Stomach (tissue), 9 donors: ENCODE results near the gene PLSCR3. TPM values are rescaled to one million over a fixed set of nuclear protein-coding genes. Genes with fewer than 3 reads are reported as not detected.

ENCODE experiments used
- DNase-seq, 2 donors: peaks; one replicate each; pipeline versions ENCODE4 v3.0.0 to v3.0.0-alpha.2; 2013 to 2019
- H3K27ac ChIP-seq, 5 donors: fragments of 200-600 bp in 4 of 5; sonication (generic) in 4 of 5; one replicate each; pipeline ENCODE4 v1.5.1; 2013 to 2019; ENCODE audit warnings: mild to moderate bottlenecking in 1 of 5, moderate library complexity in 1 of 5
- H3K27me3 ChIP-seq, 3 donors: fragments of 200-600 bp; sonication (generic); one replicate each; pipeline ENCODE4 v1.5.1; 2017 to 2019; ENCODE audit warnings: mixed run types in 1 of 3
- H3K36me3 ChIP-seq, 4 donors: fragments of 200-600 bp; sonication (generic); 1 replicate in 3 of 4; 2 replicates in 1 of 4; pipeline ENCODE4 v1.5.1; 2016 to 2019
- H3K4me1 ChIP-seq, 4 donors: fragments of 200-600 bp; sonication (generic); one replicate each; pipeline ENCODE4 v1.5.1; 2016 to 2019
- H3K4me3 ChIP-seq, 4 donors: fragments of 200-600 bp; sonication (generic) in 3 of 4; one replicate each; pipeline ENCODE4 v1.5.1; 2016 to 2019; ENCODE audit warnings: mild to moderate bottlenecking in 1 of 4
- H3K9me3 ChIP-seq, 4 donors: fragments of 200-600 bp; sonication (generic); one replicate each; pipeline ENCODE4 v1.5.1; 2016 to 2019
- EP300 ChIP-seq: sonication (generic); formaldehyde crosslinking; IDR thresholded peaks from one replicate; pipeline ENCODE4 v1.6.1; 2017; ENCODE audit warnings: antibody characterized with exemption
- POLR2A ChIP-seq, 4 donors: fragments of 450-650 bp; IDR thresholded peaks; one replicate each; pipeline ENCODE4 v1.6.1; 2016; ENCODE audit warnings: antibody characterized with exemption in 4 of 4, control low read depth in 2 of 4, mild to moderate bottlenecking in 1 of 4, moderate library complexity in 1 of 4
- POLR2AphosphoS5 ChIP-seq, 3 donors: sonication (generic); formaldehyde crosslinking; IDR thresholded peaks; one replicate each; pipeline ENCODE4 v1.6.1; 2016; ENCODE audit warnings: antibody characterized with exemption in 3 of 3
- WGBS, 5 donors: extraction: QIAGEN DNeasy Blood & Tissue Kit in 3 of 5; methylation state at CpG; one replicate each; pipeline versions ENCODE4 v1.1.5 to v1.1.7; 2013 to 2018; 5-methylcytosine and 5-hydroxymethylcytosine counted together
- intact Hi-C: fragments of 100-400 bp; cut with DNase I; formaldehyde crosslinking; loops from one replicate; pipeline ENCODE4 v1.15.1; 2023; ENCODE audit warnings: low total_unique reads
- polyA plus RNA-seq, 3 donors: library from polyadenylated mRNA; stranded (reverse); fragments of 200-250 nt; gene quantifications; one replicate each; pipeline ENCODE4 v1.2.3, GENCODE V29; 2013
- total RNA-seq, 5 donors: library from RNA; depleted of rRNA; stranded (reverse); fragments of >200 nt; gene quantifications; one replicate each; pipeline versions ENCODE4 v1.1.0 to v1.2.3, GENCODE V29; 2014 to 2016
- TF ChIP-seq, protein P1 (sequence below), 7 experiments: fragments of 450-650 bp in 4 of 7; fragments of 200-600 bp in 3 of 7; sonication (generic) in 3 of 7; IDR thresholded peaks; one replicate each; pipeline ENCODE4 v1.5.1; 2016 to 2019; ENCODE audit warnings: antibody characterized with exemption in 7 of 7, control low read depth in 2 of 7, mild to moderate bottlenecking in 1 of 7
- donor health status: healthy with polysubstance abuse.
- donor health status: Bipolar disorder and iron deficiency.
- donor health status: healthy.

The PLSCR3 gene
- total and polyA plus RNA-seq, 8 donors, result 7.9 to 101 (median 24.4) TPM; not detected in 1

DNA sequence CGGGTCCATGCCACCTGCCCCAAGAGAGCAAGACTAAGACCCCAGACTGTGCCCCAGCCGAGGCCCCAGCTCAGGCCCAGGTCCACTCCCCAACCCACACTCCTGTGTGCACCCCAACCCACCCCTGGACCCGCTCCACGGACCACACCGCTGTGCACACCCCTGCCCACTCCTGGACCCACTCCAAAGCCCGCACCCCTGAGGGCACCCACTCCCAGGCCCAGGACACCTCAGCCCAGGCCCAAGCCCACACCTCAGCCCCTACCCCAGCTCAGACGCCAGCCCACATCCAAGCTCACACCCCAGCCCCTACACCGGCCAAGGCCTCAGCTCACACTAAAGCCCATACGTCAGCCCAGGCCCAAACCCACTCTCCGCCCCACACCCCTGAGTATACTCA lies 35.4 kb upstream of the PLSCR3 start:
- TF ChIP-seq EP300, result no peak
- TF ChIP-seq, protein P1, sequence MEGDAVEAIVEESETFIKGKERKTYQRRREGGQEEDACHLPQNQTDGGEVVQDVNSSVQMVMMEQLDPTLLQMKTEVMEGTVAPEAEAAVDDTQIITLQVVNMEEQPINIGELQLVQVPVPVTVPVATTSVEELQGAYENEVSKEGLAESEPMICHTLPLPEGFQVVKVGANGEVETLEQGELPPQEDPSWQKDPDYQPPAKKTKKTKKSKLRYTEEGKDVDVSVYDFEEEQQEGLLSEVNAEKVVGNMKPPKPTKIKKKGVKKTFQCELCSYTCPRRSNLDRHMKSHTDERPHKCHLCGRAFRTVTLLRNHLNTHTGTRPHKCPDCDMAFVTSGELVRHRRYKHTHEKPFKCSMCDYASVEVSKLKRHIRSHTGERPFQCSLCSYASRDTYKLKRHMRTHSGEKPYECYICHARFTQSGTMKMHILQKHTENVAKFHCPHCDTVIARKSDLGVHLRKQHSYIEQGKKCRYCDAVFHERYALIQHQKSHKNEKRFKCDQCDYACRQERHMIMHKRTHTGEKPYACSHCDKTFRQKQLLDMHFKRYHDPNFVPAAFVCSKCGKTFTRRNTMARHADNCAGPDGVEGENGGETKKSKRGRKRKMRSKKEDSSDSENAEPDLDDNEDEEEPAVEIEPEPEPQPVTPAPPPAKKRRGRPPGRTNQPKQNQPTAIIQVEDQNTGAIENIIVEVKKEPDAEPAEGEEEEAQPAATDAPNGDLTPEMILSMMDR (IDR thresholded peaks at IDR 0.05), result no peak
- TF ChIP-seq POLR2A (IDR thresholded peaks at IDR 0.05), result no peak
- TF ChIP-seq POLR2AphosphoS5 (IDR thresholded peaks at IDR 0.05), result no peak
- Histone ChIP-seq H3K9me3 (no peaks in the 10 kb centered on the region), H3K36me3 (no peaks in the 10 kb centered on the region), H3K27me3 (peaks cover 0 to 14% (median 0%) of the 10 kb centered on the region in 3 donors), H3K4me1 (peaks cover 0 to 2% (median 2%) of the 10 kb centered on the region in 4 donors), H3K4me3 (no peak overlapping the region), H3K27ac (no peak overlapping the region)
- WGBS, 5 donors, result 84 to 92% (median 89%) methylated on average over 8 to 10 of the region's 10 CpGs
- no peak for DNase-seq
- intact Hi-C loops, result loop anchor here (10.0 kb wide), 1 partner anchor 65 kb away; no protein-coding TSS in a partner anchor

DNA sequence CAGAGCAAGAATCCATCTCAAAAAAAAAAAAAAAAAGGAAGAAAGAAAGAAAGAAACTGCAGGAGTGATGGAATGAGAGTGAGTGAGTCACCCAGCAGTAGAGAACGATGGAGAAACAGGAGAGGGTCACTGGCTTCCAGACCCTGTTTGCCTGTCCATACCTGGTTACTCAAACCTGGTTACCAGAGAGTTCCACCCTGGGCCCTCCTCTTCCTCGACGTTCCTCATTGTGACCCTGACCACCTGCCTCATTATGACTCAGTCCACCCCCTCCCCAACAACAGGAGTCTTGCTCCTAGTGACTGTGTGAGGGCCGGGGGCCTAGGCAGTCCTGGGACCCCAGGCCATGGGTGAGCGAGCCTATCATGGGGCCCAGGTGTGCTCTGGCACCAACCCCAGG lies 34.2 kb upstream of the PLSCR3 start, which contains the start of gene SPEM3:
Gene SPEM3, plus strand, starts transcription at position 301 of the 400 bp plus-strand sequence. Its CDS starts 46 bp downstream, at position 347.
- H3K36me3 ChIP-seq, result no peaks in the 10 kb centered on the region
- WGBS, 5 donors, result 58 to 60% (median 59%) methylated on average over 5 of the region's 5 CpGs
- no peak for DNase-seq
- intact Hi-C loops, result loop anchor here (10.0 kb wide), 1 partner anchor 64 kb away; no protein-coding TSS in a partner anchor
- TF ChIP-seq EP300 (no peak), POLR2AphosphoS5 (IDR thresholded peaks at IDR 0.05) (no peak), POLR2A (IDR thresholded peaks at IDR 0.05) (no peak)
- TF ChIP-seq, protein P1 (IDR thresholded peaks at IDR 0.05), result no peak
- H3K27me3 ChIP-seq, result peaks cover 0 to 3% (median 0%) of the 10 kb centered on the region in 3 donors
- H3K9me3 ChIP-seq, result no peaks in the 10 kb centered on the region
- no peaks in the 10 kb centered on the region for H3K4me1 ChIP-seq
- H3K4me3 ChIP-seq, result no peak within 1 kb of the TSS
- H3K27ac ChIP-seq, result no peak within 1 kb of the TSS

DNA sequence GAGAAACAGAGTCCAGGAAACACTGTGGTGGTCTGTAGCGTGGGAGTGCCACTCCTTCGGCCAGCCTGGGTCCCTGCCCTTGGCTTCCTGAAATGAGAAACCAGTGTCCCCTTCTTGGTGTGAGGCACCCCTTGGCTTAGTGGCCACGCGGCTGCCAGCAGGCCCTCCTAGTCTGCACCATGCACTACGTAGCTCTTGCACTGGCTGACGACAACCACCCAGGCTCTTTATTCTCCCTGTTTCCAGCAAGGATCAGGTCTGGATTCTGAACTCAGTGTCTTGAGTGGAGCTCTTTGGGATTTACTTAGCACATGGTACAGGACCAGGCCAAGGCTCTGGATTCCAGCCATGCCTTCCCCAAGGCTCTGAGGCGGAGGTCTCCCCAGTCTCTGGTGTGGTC lies 33.2 kb upstream of the PLSCR3 start:
- DNase-seq, result no peak
- Histone ChIP-seq H3K4me1 (no peaks in the 10 kb centered on the region), H3K9me3 (no peaks in the 10 kb centered on the region), H3K4me3 (no peak overlapping the region), H3K27ac (no peak overlapping the region), H3K36me3 (no peaks in the 10 kb centered on the region), H3K27me3 (no peaks in the 10 kb centered on the region)
- WGBS, 5 donors, result 88 to 93% (median 89%) methylated on average over 4 to 7 of the region's 7 CpGs
- TF ChIP-seq, protein P1 (IDR thresholded peaks at IDR 0.05), result no peak
- TF ChIP-seq POLR2AphosphoS5 (IDR thresholded peaks at IDR 0.05) (no peak), POLR2A (IDR thresholded peaks at IDR 0.05) (no peak), EP300 (no peak)
- intact Hi-C loops, result loop anchor here (10.0 kb wide), 1 partner anchor 63 kb away; no protein-coding TSS in a partner anchor

DNA sequence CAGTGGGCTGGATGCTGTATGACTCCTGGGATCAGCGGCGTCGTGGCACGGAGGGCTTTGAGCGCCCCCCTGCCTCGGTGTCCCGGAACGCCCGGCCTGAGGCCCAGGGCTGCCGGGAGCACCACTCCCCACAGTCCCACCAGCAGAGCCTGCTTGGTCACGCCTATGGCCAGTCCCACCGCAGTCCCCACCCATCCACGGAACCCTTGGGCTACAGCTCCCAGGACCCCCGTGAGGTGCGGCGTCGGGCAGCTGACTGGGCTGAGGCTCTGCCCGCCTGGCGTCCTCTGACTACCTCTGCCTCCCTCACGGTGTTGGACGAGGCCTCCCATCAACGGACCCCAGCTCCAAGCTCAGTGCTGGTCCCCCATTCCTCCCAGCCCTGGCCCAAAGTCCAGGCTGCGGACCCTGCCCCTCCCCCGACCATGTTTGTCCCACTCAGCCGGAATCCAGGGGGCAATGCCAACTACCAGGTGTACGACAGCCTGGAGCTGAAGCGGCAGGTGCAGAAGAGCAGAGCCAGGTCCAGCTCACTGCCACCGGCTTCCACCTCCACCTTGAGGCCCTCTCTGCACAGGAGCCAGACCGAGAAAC lies 32.7 kb upstream of the PLSCR3 start:
- Histone ChIP-seq H3K27me3 (no peaks in the 10 kb centered on the region), H3K27ac (no peak overlapping the region), H3K4me3 (no peak overlapping the region), H3K4me1 (no peaks in the 10 kb centered on the region), H3K36me3 (no peaks in the 10 kb centered on the region), H3K9me3 (no peaks in the 10 kb centered on the region)
- DNase-seq, result no peak
- intact Hi-C loops, result loop anchor here (10.0 kb wide), 1 partner anchor 62 kb away; no protein-coding TSS in a partner anchor
- TF ChIP-seq EP300 (no peak), POLR2AphosphoS5 (IDR thresholded peaks at IDR 0.05) (no peak), POLR2A (IDR thresholded peaks at IDR 0.05) (no peak)
- TF ChIP-seq, protein P1 (IDR thresholded peaks at IDR 0.05), result no peak
- WGBS, 5 donors, result 90 to 94% (median 91%) methylated on average over 14 to 29 of the region's 29 CpGs
